DMS 273 treated with DMSO at 0.1 percent for 48 hours (cell line): Measurements from ENCODE around the gene ZNF500.

Source experiments
- DNase-seq: peaks from one replicate; lab custom pipeline; 2025; lab: John Stamatoyannopoulos, UW

Gene ZNF500

DNA sequence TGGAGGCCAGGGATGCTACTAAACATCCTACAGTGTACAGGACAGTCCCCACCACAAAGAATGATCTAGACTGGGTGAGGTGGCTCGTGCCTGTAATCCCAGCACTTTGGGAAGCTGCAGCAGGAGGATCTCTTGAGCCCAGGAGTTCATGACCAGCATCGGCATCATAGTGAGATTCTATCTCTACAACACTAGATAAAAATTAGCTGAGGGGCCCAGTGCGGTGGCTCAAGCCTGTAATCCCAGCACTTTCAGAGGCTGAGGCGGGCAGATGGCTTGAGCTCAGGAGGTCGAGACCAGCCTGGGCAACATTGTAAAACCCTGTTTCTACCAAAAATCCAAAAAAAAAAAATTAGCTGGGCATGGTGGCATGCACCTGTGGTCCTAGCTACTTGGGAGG, 5.4 kb upstream of the ZNF500 start:
- no peak for DNase-seq

DNA sequence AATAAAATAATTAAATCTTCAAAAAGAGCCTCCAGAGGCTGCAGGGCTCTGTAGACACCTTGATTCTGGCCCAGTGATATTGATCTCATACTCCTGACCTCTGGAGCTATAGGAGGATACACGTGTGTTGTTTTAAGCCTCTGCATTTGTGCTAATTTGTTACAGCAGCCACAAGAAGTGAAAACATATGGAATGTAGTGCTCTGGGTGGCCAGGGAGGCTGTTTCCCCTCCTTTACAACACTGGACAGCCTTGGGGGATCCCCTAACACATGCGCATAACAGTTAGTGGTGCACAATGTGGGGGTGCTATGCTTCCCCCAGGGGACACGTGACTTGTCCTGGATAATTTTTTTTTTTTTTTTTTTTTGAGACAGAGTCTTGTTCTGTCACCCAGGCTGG, 4.7 kb upstream of the ZNF500 start:
- DNase-seq: no peak

DNA sequence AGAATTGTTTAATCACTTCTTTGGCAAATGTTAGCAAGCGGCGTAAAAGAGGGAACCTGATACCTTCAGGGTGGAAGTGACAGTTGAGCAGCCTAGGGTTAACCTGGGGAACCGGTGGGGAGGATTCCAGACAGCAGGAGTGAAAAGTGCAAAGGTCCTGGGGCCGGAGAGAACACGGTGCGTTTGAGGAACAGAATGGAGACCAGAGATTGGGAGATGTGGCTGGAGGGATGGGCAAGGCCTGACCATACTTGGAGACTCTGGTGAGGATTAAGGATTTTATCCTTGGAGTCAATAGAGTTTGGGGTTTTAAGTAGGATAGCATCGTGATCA, 2.3 kb upstream of the ZNF500 start:
- DNase-seq: no peak

- peak; percentile 89 for DNase-seq
These were observed 1.8 kb upstream of the ZNF500 start for GRCh38 chr16:4768549-4769305.

- no peak for DNase-seq
These were observed 1.0 kb upstream of the ZNF500 start for GRCh38 chr16:4767872-4768548.

DNA sequence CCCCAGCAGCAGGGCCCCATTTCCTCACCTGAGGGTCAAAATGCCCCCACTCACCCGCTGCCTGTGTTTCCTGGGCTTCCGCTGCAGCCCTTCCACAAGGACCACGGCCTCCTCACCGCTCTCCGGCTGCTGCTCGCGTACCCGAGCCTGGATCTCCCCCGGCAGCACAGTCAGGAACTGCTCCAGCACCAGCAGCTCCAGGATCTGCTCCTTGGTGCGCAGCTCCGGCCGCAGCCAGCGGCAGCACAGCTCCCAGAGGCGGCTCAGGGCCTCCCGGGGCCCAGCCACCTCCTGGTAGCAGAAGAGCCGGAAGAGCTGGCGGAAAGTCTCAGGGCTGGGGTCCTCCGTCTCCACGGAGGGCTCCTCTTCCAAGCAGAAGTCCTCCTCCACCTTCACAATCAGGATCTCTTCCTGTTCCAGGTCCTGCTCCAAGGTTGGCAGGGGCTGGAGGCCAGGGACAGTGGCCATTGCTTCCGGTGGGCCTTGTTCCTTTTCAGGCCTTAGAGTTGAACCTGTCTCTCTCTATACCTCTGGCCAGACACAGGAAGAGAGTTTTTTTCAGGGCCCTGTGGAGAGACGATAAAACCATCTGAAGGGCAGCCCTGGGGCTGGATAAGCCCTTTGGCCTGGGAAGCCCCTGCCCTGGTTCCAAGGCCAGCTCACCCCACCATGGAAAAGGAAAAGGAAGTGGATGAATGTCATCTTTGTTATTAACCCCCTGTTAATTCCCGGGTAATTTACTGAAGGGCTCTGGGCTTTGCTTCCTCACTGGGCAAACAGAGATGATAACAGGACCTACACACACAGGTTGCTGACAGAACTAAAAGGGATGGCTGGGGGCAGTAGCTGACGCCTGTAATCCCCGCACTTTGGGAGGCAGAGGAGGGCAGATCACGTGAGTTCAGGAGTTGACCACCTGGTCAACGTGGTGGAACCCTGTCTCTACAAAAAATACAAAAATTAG, 1.2 kb downstream of the ZNF500 start:
- no peak for DNase-seq

DNA sequence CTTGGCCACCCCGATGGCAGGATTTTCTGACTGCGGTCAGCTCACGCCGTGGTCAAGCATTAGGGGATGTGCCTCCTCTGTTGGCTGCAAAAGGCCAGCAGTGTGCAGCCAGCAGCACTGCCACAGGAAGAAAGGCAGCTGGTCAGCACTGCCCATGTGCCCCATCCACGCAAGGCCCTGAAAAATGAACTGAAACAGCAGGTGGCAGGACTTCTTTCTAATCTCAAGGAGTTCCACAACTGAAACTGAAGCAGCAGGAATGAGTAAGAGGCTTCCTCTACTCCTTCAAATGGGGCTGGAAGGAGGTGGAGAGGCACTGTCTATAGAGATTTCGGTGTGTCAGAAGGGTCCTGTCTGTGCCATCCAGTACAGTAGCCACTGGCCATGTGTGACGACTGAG, 3.2 kb downstream of the ZNF500 start:
- no peak for DNase-seq

DNA sequence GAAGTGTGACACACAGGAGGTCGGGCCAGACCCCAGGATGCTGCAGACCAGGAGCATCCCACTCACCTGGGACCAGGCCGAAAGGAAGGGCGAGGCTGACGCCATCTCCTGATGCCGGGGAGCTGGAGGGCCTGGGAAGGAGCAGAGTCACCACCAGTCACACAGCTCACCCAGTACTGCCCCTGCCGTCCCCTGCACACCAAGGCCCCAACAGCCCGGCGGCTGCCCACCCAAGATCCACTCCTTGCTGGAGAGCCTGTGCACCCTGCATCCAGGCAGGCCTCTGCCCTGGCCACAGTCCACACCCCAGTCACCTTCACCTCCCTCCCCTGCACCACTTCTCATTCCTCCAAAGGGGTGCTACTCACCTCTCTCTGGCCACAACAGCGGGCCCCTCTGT, 4.8 kb downstream of the ZNF500 start:
- DNase-seq: no peak

- DNase-seq: no peak
These were observed 6.6 kb downstream of the ZNF500 start for GRCh38 chr16:4760221-4760910.

DNA sequence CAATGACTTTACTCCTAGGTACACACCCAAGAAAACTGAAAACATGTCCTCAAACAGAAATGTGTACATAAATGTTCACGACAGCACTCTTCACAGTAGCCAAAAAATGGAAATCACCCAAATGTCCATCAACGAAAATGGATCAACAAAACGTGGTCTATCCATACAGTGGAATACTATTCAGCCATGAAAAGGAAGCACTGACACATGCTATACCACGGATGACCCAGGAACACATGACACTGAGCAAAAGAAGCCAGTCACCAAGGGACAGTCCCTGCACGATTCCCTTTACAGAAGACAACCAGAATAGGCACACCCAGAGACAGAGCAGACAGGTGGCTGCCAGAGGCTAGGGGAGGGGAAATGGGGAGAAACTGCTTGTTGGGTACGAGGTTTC, 11.3 kb downstream of the ZNF500 start:
- DNase-seq: no peak

DNA sequence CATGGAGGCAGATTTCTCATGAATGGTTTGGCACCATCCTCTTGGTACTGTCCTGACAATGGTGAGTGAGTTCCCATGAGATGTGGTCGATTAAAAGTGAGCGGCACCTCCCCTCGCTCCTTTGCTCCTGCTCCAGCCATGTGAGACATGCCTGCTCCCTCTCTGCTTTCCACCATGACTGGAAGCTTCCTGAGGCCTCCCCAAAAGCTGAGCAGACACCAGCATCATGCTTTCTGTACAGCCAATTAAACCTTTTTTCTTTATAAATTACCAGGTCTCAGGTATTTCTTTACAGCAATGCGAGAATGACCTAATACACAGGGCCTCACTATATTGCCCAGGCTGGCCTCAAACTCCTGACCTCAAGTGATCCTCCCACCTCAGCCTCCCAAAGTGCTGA, 12.1 kb downstream of the ZNF500 start:
- no peak for DNase-seq

DNA sequence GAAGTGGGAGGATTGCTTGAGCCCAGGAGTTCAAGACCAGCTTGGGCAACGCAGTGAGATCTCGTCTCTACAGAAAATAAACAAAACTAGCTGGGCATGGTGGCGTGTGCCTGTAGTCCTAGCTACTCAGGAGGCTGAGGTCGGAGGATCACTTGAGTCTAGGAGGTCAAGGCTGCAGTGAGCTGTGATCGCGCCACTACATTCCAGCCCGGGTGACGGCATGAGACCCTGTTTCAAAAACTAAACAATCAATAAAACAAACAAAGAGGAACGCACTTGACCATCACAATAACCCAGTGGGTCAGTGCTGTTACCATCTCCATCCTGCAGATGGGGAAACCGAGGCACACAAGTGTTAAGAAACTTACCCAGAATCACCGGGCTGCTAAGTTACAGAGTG, 13.7 kb downstream of the ZNF500 start:
- DNase-seq: no peak

GRCh38 chr16:4752351-4753100, 14.4 kb downstream of the ZNF500 start:
- no peak for DNase-seq

DNA sequence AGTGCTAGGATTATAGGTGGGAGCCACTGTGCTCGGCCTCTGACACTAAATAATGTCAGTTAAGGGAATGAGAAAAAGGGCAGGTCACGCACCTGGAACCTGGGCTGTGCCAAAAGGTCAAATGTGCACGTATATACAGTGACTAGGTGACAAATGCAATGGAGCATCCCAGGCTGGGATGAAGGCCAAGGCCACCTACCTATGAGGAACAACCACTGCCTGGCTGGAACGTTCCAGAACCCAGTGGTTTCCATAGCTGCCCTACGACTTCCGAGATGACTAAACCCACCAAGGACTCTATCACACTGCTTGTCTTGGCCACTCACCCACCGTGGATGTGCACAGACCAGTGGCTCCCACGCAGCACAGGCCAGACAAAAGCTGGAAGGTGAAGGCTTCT, 16.1 kb downstream of the ZNF500 start:
- DNase-seq: no peak

DNA sequence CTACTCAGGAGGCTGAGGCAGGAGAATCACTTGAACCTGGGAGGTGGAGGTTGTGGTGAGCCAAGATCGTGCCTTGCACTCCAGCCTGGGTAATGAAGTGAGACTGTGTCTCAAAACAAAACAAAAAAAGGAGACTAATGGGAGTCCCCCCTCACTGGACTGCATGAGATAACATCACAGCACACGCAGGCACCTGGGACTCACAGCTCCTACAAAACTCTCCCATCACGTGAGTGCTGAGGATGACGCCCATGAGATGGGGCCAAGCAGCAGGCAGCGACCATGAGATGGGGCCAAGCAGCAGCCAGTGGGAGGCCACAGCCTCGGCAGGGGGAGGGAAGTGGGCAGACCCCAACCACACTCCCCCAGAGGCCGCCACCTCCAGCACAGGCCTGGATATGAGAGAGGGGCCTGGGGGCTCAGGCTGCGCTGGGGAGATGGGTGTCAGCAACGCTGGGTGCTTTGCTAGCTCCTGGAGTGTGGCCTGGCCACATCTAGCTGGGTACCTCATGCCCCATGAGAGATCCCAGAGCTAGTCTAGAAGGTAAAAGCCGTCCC, 17.2 kb downstream of the ZNF500 start:
- no peak for DNase-seq

DNA sequence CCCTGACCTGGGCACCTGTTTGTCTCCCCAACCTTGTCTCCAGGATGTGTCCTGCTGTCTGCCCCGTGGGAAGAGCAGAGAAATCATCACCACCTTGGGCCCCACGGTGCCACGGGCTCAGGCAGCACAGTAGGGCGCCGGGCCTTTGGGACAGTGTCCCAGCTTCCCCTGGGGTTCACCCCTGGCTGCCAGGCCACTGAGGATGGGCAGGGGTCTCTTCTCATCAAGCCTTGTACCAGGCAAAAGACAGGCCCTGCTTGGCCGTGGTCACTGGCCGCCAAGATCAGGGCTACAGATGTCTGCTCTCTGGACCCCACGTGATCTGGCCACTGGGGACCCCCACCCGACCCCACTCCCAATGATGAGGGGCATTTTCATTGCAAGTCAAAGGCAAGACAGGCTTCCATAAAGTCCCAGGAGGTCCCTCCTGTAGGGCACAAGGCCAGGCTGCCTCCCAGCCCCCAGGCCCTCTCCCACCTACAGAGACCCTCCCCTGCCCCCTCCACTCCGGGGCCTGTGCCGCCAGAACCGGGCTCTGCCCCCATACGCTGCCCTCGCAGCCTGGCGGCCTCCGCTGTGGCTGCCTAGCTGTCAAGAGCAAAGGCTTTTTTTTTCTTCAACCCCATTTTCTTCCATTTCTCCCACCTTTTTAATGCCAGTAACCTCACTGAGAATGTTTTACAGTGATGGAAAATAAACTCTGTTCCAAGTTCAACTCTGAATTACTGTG, 18.1 kb downstream of the ZNF500 start:
- DNase-seq: no peak

DNA sequence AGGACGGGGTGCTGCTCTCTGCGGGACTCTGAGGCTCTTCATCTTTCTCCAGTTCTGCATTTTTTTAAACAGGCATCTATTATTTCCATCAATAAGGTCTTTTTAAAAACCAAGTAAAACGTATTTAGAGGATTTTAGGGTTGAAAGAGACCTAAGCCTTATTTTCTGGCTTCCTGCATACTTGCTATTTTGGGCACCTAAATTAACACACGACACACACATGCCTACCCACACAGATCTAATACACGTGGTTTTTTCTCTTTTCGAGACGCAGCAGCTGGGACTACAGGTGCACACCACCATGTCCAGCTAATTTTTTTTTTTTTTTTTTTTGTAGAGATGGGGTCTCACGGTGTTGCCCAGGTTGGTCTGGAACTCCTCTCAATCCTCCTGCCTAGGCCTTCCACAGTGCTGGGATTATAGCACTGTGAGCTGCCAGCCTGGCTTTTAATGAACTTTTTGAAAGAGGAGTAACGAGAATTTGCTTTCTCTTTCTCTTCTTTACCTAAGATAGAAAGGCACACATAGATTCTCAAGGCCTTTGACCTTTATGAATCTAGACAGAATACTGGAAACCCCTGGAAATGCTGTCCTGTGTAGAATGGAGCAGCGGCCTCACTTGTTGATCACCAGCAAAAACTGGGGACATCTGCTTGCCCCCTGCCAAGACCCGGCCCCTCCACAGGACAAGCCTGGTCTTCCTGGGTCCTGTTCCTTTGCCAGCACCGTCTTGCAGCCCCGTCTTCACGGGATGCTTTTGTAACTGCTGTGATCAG, 18.9 kb downstream of the ZNF500 start:
- no peak for DNase-seq

DNA sequence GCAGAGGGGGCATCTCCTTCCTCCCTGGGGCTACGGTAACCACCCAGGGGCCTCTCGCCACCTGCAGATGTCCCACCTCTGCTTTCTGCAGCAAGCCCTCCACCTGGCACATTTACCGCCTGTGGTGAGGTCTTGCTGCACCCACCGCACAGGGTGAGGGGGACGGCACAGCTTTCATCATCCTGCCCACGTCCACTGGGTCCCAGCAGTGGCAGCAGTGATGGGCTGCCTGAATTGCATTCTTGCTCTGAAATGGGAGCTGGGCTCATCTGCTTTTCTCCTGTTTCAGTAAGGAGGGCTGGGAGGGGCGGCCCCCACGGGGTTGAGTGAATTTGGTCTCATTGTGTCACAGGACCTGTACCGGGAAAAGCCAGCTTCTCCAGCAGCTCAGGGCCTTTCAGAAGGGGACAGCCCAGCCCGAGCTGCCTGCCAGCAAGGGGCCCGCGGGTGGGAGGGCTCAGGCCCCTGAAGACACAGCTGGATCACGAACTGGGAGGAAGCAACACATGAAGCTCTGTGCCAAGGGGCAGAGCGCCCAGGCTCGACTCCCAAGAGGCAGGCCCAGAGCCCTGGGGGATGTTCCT, 19.9 kb downstream of the ZNF500 start:
- no peak for DNase-seq

DNA sequence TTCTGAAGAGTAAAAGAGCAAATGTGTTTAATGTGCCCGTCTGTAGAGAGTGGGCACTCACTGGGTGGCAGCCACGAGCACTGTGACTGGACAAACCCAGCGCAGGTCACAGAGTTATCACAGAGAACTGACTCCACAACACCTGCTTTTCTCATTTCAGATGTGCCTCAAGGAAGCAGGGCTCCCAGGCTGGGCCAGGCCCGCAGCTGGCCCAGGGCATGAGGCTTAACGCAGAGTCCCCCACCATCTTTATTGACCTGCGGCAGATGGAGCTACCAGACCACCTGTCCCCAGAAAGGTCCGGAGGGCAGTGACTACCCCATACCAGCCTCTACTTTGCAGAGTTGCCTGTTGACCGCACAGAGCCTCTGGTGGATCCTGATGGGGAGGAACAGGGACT, 20.7 kb downstream of the ZNF500 start:
- DNase-seq: no peak

GRCh38 chr16:4745274-4745569, 21.7 kb downstream of the ZNF500 start:
- no peak for DNase-seq
